Breast epithelium (tissue), 3 donors: ENCODE data around the gene ZNF117. TPM values are rescaled to one million over a fixed set of nuclear protein-coding genes. Genes with fewer than 3 reads are reported as not detected.

Source experiments
- total RNA-seq, 3 donors: library from RNA; depleted of rRNA; stranded (reverse); fragments of >200 nt; gene quantifications; one replicate each; pipeline ENCODE4 v1.1.0, GENCODE V29; 2016

Gene ZNF117
- total RNA-seq, 3 donors from 2014 or later: 37.4 to 49.1 (median 43.6) TPM

Other genes starting within 250 kb of the ZNF117 start
- 10 to 100 TPM; 10.6 to 40.8 (median 31.1) TPM for gene ZNF138, start 196.6 kb downstream of the ZNF117 start, total RNA-seq
- 10 to 100 TPM in 2 of 3 donors, 1 to 10 TPM in 1; 6.9 to 21.7 (median 18.0) TPM for gene ZNF273, start 87.8 kb downstream of the ZNF117 start, total RNA-seq
- 10 to 100 TPM; 52.4 to 92.8 (median 66.9) TPM for gene ERV3-1, start 15.7 kb upstream of the ZNF117 start, total RNA-seq